Stimulated activated CD4-positive, alpha-beta T cell treated with anti-CD3 and anti-CD28 coated beads, Interleukin-1b, Interleukin-23, amount 100 ng/mL, for 4 hours (primary cell): Measurements from ENCODE around the gene PPIL6.
A peak's percentile ranks its signal among the peaks of the same experiment; 100 is the strongest.
"Not testable (repeated sequence)": the region's sequence is repeated elsewhere in the genome, so short reads cannot be mapped to it uniquely, and the experiment has no call there.

Experiments used
- DNase-seq, 2 donors: peaks; one replicate each; pipeline ENCODE4 v3.0.0-alpha.2; 2020; ENCODE audit warnings: low read depth in 2 of 2

PPIL6 gene

DNA sequence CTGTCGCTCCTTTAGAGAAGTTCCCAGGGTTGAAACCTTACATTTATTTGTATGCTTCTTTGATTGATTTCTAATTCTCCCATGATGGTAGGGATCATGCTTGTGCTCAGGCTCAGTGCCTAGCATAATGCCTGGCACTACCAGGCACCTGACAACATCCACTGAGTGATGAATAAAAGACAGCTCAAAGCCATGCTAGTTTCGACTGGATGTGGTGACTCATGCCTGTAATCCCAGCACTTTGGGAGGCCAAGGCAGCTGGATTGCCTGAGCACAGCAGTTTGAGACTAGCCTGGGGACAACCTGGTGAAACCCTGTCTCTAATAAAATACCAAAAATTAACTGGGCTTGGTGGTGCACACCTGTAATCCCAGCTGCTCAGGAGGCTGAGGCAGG lies 46.5 kb downstream of the PPIL6 start:
- no peak for DNase-seq

DNA sequence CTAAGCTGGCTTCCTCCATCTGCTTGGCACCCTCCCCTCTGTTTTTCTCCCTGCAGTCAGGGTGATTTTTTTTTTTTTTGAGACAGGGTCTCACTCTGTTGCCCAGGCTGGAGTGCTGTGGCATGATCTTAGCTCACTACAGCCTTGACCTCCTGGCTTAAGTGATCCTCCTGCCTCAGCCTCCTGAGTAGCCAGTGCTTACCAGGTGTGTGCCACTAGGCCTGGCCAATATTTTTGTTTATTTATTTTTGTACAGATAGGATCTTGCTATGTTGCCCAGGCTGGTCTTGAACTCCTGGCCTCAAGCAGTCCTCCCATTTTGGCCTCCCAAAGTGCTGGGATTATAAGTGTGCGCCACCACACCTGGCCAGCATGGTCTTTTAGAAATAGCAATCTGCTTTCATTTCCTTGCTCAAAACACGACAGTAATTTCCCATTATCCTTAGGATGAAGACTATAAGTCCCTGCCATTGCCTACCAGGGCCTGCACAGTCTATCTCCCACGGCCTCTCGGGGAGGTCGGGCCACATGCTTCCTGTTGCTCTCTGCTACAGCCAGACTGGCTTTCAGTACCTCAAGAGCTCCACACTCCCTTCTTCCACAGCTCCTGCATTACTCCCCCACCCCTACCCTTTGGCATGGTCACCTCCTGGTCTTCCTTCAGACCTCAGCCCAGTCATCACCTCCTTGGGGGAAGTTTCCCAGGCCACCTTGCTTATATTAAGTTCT lies 47.1 kb downstream of the PPIL6 start:
- no peak for DNase-seq

DNA sequence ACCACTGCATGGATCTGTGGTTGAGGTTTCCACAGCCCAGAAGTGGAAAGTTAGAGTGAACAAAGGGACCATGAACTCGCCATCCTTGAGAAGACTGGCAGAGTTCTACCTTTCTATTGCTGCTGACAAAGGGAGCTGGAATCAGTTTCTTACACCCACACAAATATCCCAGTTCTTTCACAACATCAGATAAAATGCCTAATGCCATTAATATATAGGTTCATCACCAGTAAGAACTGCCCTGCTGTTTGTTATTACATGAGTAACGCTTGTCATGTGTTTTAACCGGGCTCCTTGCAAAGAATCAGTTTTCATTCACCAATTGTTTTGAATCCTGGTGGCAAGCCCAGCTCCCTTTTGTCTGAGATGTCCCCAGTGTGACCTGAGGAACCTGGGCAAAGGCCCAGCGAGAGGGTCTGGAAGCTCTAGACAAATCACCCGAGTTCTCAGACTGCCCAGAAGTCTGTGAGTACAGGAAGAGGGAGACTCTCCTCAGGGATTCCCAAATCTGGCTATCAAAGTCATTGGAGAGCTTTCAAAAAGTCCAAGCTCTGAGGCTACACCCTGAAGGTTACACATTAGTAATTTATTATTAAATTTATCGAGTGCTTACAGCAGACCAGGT lies 50.7 kb downstream of the PPIL6 start:
- no peak for DNase-seq

DNA sequence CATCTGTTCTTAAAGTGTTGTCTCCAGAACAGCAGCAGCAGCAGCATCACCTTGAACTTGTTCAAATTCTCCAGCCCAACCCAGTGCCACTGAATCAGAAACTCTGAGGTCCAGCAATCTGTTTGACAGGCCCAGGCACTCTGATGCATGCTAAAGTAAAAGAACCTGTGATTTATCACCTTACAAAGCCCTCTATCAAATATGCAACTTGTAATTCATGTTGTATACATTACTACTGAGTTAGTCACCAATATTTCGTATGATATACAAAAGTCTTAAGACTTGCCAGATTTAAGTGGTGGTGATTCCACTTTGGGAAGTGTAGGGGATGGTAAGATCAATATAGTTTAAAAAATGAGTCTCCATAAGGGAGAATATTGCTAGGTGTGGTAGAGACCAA lies 52.2 kb downstream of the PPIL6 start:
- DNase-seq, result no peak

DNA sequence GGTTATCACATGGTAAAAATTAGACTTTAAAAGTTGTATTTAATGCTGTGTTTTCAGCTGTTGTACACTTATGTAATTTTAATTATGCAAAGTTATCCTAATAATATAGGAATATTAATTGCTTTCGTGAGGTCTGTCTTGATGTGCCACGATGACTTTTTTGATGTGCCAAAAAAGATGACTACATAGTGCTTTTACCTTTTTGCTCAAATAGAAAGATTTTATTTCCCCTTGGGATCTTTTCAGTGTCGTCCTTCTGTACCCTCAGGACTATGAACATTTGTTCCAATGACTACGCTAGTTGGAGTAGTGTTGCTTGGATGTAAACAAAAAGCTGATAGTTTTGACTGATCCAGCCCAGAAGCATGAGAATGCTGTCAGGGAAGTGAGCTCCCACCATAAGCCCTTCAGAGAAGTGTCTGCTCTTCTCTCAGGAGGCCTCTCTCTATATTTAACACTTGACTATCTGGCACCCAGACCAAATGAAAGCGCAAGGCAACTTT lies 56.9 kb downstream of the PPIL6 start:
- DNase-seq, result no peak

DNA sequence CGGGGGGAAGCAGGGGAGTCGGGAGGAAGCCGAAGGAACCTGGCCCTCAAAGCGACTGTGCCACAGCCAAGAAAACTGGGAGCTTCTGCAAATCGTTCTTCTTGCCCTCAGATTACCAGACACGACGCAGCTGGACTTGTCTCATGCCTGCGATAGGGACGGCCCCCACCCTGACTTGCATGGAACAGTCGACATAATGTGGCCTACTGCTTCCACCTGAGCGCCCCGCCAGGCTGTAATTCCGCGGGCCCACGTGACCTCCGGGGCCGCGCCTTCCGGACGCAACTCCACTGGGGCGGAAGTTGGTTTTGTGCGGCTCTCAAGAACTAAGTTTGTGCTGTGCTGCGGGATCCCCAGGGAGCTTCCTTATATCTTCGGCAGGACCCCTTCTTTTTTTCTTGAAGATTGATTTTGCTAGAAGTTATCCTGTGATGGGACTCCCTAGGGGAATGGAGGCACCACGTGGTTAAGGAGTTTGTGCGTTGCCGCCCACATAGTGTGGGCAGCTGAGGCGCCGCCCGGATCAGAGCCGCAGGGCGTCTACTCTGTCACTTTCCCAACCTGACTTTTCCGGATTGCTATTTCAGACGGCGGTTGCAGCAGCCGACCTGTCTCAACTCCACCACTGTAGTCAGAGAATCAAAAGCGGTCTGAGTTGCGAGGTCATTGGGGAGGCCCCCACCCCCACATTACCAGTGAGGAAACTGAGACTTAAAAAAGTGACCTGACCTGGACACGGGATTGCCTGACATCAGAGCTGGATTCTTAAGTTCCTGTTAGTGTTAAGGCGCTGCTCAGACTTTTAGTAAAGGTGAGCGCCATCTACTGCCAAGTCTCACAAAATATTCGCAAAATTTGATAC lies 57.6 kb downstream of the PPIL6 start:
- DNase-seq, result peak; percentile 82 to 84

DNA sequence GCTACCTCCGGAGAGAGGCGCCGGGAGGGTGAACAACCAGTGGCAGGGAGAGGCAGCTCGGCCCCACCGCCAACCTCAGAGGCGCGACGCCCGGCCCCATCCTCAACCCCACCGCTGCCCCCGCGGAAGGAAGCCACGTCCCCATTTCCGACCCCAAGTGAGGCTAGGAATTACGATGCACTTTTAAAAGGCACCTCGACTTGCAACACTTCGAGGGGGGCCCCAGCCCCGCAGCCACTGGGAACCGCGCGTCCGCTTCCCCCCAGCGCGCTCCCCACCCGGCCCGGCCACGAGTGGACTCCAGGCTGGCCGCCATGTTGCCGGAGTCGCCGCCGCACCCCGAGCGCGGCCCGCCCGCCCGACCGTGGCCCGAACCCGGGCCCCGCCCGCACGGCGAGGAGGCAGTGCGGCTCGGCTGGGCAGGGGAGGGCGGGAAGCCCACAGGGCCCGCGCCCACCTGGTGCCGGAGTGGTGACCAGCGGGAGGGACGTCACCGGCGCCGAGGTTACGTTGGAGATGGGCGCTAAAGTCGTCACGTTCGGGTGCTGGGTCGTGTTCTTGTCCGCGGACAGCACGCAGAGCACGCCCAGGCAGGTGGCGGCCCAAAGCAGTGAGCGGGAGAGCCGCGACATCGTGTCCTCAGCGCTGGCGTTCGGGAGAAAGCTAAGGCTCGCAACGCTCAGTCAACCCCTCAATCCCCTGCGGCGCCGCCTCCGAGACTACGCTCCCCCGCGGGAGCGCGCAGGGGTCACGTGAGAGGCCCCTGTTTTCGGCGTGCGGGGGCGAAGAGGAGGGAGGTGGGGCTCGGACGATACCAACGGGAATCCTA lies 58.5 kb downstream of the PPIL6 start, which contains the start of gene CD164:
Gene CD164, minus strand, starts transcription at position 721 of the 829 bp plus-strand sequence. Its CDS starts 89 bp downstream, at position 632.
- DNase-seq, result peak; percentile 90 to 94

DNA sequence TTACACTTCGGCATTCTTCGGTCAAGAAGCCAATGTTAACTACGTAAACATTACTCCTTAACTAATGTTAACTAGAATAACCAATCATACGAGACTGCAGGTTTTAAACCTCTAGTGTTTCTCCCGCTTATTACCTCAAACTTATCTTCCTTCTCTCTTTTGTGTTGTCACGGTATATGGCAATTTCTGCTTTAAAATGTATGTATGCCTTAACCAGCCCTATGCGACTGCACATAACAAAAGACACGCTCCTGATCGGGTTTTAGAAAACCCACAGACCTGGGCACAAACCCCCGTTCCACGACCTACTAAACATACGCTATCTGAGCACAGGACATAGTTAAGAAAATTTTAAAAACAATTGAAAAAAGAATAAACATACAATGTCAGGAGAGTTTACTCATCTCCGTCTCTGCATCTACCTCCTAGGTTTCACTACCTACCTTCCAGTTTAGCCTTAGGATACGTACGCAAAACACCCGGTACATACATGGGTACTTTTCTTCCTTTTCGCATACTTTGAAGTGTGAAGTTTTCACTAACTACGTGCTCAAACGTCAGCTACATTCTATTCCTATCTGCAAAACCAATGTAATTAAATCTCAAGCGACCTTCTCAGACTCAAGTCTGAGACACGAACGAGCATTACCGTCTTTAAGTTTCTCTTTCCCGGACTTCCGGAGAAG lies 59.2 kb downstream of the PPIL6 start:
- DNase-seq, result no peak

DNA sequence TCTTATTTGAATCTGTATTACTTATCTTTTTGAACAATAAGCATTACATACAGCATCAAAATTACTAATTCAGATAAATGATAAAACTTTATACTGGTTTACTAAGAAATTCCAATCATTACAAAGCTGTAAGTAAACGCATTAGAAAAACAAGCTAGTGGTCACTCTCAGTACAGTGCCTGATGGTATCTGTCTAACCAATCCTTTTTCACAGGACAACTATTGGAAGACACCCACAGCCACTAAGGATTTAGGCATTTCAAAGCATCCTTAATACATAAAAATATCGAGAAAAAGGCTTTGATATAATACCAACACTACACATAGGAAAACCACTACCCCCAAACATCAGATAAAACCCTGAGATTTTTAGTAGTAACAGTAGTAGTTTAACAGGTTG lies 60.7 kb downstream of the PPIL6 start:
- DNase-seq, result no peak

DNA sequence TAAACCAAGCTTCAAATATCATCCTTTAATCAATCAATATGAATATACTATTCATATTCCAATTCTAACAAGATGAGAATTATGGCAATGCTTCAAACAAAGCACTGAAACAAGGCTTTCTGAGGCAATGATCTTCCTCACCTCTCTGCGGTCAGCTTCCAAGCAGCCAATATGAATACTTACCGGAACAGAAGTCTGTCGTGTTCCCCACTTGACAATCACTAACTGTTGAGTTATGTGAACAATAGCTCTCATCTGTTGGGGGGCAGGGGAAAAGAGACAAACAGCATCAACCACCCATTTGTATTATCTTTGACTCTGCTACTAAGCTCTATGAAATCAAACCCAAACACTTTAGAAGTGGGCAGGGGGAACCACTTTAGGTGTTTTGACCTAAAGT lies 62.7 kb downstream of the PPIL6 start:
- no peak for DNase-seq

DNA sequence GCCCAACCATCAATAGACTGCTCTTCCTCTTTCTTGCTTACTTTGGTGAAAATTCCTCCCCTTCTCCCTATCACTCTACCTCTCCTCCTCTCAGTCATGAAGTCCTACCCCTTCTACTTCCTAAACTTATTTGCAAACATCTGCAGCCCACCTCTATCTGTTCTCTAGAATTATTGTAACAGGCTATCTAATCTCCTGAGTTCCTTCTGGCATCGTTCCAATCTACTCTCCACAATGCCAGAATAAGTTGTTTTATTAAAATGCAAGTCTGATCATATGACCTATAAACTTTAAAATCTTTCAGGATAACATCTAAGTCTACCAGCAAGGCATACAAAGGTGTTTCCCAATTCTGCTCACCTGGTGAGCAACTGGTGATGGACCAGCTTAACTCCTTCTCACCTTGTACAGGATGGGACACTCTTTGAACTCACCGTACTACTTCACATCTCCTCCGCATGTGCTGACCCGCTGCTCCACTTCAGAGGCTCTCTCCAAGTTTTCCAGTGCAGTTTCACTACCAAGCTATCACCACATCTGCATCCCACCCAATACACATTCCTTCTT lies 66.0 kb downstream of the PPIL6 start:
- no peak for DNase-seq

DNA sequence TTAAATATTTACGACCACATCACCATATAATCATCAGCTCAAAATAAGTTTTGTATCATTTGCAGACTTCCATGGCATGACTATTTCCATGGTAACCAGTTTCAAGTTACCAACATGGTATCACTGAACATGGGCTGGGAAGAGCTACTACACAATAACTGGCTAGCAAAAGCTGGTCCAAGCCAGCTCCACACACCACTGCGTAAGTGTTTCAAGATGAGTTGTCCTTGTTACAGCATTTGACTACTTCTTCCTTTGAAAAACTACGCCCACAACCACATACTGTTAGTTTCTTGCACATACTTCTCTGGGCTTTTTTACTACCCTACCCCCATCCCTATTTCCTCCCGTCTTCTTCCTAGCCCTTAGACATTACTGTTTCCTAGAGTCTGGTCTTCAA lies 66.7 kb downstream of the PPIL6 start:
- DNase-seq, result no peak

DNA sequence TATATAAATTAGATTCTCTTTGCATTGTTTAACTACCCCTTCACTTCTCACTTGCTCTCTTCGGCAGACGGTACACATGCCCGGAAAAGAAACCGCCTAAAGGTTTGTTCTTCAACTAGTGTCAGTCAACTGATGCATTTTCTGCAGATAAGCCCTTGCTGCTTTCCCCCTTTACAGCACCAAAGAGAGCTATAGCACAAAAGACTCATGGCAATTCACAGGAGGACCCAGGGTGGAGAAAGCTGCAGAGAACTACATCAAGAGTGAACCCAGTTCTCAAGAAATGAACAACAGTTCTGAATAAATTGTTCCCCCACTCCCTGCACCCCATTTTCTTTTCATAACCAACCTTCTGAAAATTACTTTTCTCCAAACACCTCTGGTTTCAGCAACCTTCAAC lies 67.1 kb downstream of the PPIL6 start:
- no peak for DNase-seq

DNA sequence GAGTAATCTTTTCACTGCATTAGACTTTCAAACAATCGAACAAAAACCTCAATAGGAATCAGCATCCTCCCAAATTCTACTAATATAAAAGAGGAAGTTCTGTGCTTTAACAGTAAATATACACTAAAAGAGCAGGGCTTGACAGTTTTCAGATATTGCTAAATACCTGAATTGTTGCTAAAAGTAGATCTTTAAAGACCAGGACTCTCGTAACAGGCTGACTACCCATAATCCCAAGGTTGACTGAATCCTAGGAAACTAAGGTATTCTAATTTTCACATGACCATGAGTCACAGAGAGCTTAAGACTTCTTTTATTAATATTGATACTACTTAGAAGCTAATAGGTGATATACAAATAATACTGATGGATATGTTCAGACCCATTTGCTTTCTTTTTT lies 68.3 kb downstream of the PPIL6 start:
- DNase-seq, result no peak

DNA sequence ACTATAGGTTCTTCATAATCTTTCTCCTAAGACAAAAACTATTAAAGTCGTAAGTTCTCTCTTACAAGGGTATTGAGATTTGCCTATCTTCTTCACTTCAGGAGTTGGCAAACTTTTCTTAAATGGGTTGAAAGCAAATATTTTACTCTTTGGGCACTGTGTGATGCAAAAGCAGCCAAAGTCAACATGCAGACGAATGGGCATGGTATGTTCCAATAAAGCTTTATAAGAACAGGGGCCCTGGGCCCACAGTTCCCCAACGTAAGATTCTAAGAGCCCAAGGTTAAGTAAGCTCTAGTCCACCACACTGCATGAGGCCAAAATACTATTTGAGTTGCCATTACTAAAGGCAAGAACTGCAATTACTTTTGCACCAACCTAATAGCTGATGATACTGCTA lies 69.6 kb downstream of the PPIL6 start:
- DNase-seq, result no peak

DNA sequence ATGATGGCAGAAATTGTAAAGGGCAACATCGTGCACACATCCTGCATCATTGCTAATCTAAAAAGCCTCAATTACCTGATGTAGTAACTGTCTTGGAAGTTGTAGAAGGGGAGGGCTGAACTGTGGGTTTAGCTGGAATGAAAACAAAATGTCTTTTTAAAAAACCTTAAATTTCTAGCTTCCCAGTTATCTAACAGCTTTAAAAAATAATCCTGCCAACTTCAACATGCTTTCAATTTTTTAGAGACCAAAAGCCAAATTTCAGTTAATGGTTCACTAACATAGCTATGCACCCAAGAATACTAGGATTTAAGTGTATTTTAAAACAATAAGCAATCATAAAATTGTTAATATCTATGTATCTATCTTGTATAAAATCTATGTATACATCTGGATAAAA lies 70.1 kb downstream of the PPIL6 start:
- no peak for DNase-seq

DNA sequence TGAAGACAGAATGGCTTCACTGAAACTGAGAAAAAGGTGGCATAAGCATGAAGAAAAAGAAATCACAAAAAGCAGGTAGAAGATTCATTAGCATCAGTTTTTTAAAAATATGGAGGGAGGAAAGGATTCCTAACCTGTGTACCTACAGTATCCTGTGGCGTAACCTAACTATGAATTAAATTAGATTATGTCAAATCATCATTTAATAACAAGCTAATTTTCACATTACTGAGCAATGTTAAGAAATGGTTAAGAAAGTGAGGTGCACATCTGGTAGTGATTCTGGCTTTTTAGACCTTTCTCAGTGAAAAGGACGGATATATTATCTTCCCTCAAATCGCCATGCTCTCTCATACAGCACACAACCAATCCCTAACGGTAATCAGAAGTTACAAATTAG lies 70.7 kb downstream of the PPIL6 start:
- DNase-seq, result no peak

DNA sequence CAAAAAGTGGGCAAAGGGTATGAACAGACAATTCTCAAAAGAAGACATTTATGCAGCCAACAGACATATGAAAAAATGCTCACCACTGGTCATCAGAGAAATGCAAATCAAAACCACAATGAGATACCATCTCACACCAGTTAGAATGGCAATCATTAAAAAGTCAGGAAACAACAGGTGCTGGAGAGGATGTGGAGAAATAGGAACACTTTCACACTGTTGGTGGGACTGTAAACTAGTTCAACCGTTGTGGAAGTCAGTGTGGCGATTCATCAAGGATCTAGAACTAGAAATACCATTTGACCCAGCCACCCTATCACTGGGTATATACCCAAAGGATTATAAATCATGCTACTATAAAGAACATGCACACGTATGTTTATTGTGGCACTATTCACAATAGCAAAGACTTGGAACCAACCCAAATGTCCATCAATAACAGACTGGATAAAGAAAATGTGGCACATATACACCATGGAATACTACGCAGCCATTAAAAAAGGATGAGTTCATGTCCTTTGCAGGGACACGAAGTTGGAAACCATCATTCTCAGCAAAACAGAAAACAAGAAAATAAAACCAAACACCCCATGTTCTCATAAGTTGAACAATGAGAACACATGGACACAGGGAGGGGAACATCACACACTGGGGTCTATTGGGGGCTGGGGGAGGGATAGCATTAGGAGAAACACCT lies 75.9 kb downstream of the PPIL6 start:
- not testable (repeated sequence) for DNase-seq

DNA sequence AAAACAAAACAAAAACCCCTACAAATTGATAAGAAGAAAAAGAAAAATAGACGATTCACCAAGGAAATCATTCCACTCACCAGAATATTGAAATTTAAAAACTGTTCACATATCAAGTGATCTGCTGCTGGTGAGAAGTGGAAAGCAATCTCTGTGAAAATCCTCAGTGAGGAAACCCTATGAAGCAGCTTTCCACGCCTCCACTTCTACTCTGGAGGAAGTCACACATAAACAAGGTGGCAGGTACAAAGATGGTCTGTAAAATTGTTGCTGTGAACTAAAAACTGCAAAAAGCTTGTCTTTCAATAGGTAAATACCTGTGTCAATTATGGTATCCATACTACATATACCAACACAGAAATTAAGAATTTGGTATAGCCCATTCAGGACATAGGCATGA lies 76.7 kb downstream of the PPIL6 start:
- no peak for DNase-seq
